Stimulated activated CD8-positive, alpha-beta memory T cell treated with anti-CD3 and anti-CD28 coated beads, Interleukin-15, amount 100 ng/mL, for 4 hours (primary cell): ENCODE results near the gene ELOVL3.
"Not testable (repeated sequence)": the region's sequence is repeated elsewhere in the genome, so short reads cannot be mapped to it uniquely, and the experiment has no call there.

Experiments
- DNase-seq, 2 donors: peaks; one replicate each; pipeline ENCODE4 v3.0.0-alpha.2; 2020; ENCODE audit warnings: low read depth in 2 of 2

The ELOVL3 gene, protein sequence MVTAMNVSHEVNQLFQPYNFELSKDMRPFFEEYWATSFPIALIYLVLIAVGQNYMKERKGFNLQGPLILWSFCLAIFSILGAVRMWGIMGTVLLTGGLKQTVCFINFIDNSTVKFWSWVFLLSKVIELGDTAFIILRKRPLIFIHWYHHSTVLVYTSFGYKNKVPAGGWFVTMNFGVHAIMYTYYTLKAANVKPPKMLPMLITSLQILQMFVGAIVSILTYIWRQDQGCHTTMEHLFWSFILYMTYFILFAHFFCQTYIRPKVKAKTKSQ

GRCh38 chr10:102225646-102226541 is at the start of gene ELOVL3:
Gene ELOVL3, plus strand, starts transcription at chr10:102226299. Its CDS starts 250 bp downstream, at chr10:102226549.
- peak; percentile 60 to 65 for DNase-seq

DNA sequence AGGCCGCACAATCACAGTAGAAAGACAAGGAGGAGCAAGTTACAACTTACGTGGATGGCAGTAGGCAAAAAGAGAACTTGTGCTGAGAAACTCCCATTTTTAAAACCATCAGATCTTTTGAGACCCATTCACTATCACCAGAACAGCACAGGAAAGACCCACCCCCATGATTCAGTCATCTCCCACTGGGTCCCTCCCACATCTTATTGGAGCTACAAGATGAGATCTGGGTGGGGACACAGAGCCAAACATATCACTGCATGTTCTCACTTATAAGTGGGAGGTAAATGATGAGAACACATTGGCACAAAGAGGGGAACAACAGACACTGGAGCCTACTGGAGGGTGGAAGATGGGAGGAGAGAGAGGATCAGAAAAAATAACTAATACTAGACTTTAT is 41.5 kb upstream of the ELOVL3 start:
- no peak for DNase-seq

GRCh38 chr10:102185272-102185671 is 40.8 kb upstream of the ELOVL3 start:
- no peak for DNase-seq

GRCh38 chr10:102185811-102186527 is 40.1 kb upstream of the ELOVL3 start:
- no peak for DNase-seq

GRCh38 chr10:102188298-102188940 is 37.7 kb upstream of the ELOVL3 start:
- no peak for DNase-seq

DNA sequence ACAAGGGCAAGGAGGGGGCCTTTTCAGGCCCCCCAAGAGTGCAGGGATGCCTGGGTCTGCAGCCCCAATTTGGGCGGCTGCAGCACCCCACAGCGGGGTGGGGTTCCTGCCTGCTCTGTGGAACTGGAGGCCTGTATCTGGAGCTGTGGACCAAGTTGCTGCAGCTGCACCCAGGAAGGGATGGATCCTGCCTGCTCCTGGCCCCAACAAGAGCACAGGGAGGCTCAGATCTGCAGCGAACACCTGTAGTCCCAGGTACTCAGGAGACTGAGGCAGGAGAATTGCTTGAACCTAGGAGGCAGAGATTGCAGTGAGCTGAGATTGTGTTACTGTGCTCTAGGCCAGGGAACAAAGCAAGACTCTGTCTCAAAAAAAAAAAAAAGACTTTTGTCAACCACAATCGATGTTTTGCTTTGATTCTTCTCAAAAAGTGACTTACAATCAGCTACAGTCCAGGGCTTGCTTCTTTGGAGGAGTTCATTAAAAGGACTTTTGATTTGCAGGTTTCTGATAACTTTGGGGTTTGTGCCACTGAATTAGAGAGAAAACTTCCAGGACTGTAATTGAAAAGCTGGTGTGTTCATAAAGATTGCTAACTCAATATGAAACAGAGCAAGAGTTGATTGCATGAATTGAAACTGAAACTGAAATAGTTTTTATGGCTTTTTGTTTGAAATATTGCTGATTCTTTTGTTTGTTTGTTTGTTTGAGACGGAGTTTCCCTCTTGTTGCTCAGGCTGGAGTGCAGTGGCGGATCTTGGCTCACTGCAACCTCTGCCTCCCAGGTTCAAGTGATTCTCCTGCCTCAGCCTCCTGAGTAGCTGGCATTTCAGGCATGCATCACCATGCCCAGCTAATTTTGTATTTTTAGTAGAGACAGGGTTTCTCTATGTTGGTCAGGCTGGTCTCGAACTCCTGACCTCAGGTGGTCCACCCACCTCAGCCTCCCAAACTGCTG is 36.9 kb upstream of the ELOVL3 start:
- DNase-seq: not testable (repeated sequence)

- DNase-seq: no peak
These were observed 34.1 kb upstream of the ELOVL3 start for GRCh38 chr10:102191956-102192355.

- DNase-seq: no peak
These were observed 30.7 kb upstream of the ELOVL3 start for GRCh38 chr10:102195296-102195870.

DNA sequence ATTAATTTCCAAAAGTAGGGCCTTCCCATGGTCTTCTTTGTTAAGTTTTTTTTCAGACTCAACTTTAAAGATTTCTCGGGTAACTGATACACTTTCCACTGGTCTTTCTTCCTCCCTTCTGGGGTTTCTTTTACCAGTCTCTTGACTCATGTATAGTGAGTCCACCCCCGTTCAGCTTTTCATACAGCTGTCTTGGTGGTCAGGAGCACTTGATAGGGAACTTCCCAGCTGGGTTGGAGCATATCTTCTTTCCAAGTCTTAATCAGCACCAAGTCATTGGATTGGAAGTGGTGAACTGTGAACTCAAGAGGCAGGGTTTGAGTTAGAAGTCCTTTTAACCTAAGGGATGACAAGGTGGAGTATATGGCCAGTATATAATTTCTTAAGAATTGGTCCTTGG is 29.2 kb upstream of the ELOVL3 start:
- no peak for DNase-seq

DNA sequence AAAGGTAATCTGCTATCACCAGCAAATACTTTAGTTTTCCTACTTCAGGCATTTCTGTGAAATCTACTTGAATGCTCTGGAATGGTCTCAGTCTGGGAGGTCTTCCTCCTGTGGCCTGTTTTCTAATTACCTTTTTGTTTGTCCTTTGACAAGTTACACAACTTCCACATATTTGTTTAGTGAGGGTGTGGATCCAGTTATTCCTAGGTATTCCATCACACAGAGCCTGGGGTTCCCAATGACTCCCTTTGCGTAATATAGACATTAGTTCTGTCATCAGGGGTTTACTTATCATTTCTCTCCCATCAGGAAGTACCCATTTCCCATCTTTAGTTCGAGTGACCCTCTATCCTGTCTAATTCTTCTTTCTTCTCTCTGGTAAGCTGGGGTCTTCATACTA is 28.1 kb upstream of the ELOVL3 start:
- no peak for DNase-seq

- no peak for DNase-seq
These were observed 25.1 kb upstream of the ELOVL3 start for GRCh38 chr10:102200751-102201640.

GRCh38 chr10:102202386-102202785 is 23.7 kb upstream of the ELOVL3 start:
- no peak for DNase-seq

DNA sequence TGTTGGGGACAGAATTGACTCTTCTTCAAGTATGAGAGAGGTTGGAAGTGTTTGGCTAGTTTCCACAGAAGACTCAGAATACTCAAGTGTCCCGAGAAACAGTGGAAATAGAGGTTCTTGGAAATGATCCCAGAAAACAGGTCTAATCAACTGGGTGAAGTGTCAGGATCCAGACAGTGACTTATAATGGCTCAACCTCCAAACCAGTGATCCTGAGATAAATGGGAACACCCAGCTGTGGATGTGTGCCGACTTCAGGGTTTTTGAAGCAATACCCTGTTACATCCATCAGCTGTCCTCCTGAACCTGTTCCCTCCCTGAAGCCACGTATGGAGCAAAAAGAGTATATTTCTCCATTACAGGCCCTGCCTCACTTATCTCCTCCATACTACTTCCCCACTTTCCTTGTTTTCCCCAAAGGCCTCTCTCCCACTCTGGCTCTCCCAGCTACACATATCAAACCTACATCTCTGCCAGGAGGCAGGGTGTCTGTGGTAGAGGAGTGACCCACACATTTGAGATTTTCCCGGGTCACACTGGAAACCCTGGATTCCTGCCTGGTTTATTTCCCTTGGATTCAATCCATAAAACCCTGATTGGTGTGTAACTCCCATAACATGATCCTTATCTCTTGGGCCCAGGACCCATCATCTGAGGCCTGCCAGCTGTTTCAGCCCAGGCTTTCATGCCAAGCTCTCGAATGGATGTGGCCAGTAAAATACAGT is 17.6 kb upstream of the ELOVL3 start:
- no peak for DNase-seq

DNA sequence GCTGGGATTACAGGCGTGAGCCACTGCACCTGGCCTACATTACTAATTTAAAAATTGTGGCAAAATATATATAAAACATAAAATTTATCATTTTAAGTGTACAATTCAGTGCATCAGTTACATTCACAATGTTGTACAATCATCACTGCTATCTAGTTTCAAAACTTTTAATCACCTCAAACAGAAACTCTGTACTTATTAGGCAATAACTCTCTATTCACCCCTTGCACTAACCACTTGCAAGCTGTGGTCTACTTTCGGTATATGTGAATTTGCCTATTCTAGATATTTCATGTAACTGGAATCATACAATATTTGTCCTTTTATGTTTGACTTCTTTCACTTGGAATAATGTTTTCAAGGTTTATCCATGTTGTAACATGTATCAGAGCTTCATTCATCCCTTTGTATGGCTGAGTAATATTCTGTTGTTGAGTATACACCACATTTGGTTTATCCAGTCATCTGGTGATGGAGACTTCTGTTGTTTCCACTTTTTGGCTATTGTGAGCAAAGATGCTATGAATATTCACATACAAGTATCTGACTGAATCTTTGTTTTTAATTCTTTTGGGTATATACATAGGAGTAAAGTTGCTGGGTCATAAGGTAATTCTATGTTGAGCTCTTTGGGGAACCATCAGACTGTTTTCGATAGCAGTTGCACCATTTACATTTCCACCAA is 14.3 kb upstream of the ELOVL3 start:
- no peak for DNase-seq

DNA sequence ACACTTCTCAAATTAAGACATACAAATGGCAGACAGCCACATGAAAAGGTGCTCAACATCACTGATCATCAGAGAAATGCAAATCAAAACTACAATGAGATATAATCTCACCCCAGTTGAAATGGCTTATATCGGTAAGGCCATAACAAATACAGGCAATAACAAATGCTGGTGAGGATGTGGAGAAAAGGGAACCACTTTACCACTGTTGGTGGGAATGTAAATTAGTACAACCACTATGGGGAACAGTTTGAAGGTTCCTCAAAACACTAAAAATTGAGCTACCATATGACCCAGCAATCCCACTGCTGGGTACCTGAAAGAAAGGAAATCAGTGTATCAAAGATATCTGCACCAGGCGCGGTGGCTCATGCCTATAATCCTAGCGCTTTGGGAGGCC is 12.5 kb upstream of the ELOVL3 start:
- DNase-seq: not testable (repeated sequence)

DNA sequence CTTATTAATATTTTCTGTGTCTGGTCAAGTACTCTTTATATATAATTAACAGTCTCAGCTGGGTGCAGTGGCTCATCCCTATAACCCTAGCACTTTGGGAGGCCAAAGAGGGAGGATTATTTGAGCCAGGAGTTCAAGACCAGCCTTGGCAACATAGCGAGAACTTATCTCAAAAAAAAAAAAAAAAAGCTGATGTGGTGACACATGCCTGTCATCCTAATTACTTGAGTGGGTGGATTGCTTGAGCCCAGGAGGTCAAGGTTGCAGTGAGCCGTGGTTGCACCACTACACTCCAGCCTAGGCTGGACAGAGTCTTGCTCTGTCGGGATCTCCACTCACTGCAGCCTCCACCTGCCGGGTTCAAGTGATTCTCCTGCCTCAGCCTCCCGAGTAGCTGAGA is 6.7 kb upstream of the ELOVL3 start:
- DNase-seq: no peak

DNA sequence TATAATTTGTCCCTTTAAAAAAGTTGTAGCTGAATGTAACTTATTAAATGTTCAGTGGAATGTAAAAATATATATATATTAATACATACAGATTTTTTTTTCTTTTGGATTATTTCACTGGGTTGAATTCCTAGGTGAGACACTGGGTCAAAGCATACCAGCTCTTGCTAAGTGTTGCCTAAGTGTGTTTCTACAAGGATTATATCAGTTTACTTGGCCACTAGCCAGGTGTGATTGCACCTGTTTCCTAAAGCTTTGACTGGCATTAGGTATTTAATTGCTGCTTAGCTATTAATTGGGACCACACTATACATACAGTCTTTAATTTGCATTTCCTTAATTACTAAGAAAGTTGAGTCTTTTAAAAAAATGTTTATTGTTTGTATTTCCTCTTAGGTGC is 5.5 kb upstream of the ELOVL3 start:
- DNase-seq: no peak

GRCh38 chr10:102222797-102223196 is 3.3 kb upstream of the ELOVL3 start:
- no peak for DNase-seq
